ENCODE results near the gene GCHFR. TPM values are rescaled to one million over a fixed set of nuclear protein-coding genes. Genes with fewer than 3 reads are reported as not detected.

The GCHFR gene
- total RNA-seq, 1 experiment from 2014 or later: 5.6 TPM

- Mint-ChIP-seq H3K27me3 (ENCODE audit: unreplicated experiment) (no peaks in the 10 kb centered on the region), H3K27ac (ENCODE audit: unreplicated experiment) (no peak overlapping the region), H3K4me3 (ENCODE audit: low read depth, unreplicated experiment) (no peak overlapping the region), H3K4me1 (ENCODE audit: low read depth, unreplicated experiment) (no peaks in the 10 kb centered on the region), H3K9me3 (ENCODE audit: low read depth, unreplicated experiment) (no peaks in the 10 kb centered on the region), H3K36me3 (ENCODE audit: insufficient read depth, unreplicated experiment) (no peaks in the 10 kb centered on the region)
- no peak for DNase-seq
- BruUV-seq (replicated peaks): no TSS peak
- CTCF ChIA-PET: no interaction called here
- no peak for TF ChIP-seq CTCF (IDR thresholded peaks at IDR 0.05; ENCODE audit: unreplicated experiment)
- intact Hi-C loops (cut with micrococcal nuclease; ENCODE audit: unreplicated experiment): no loop called here
These were observed 49.0 kb downstream of the GCHFR start for GRCh38 chr15:40812721-40813425.

- Mint-ChIP-seq H3K4me3 (ENCODE audit: low read depth, unreplicated experiment) (no peak overlapping the region), H3K9me3 (ENCODE audit: low read depth, unreplicated experiment) (no peaks in the 10 kb centered on the region), H3K27ac (ENCODE audit: unreplicated experiment) (no peak overlapping the region), H3K4me1 (ENCODE audit: low read depth, unreplicated experiment) (no peaks in the 10 kb centered on the region), H3K27me3 (ENCODE audit: unreplicated experiment) (no peaks in the 10 kb centered on the region), H3K36me3 (ENCODE audit: insufficient read depth, unreplicated experiment) (no peaks in the 10 kb centered on the region)
- CTCF ChIA-PET: no interaction called here
- TF ChIP-seq CTCF (IDR thresholded peaks at IDR 0.05; ENCODE audit: unreplicated experiment): no peak
- BruUV-seq (replicated peaks): no TSS peak
- intact Hi-C loops (cut with micrococcal nuclease; ENCODE audit: unreplicated experiment): no loop called here
- DNase-seq: no peak
These were observed 51.3 kb downstream of the GCHFR start for GRCh38 chr15:40815042-40815698.

Other genes with a start within 250 kb of the GCHFR start
- 11.4 and 13.6 TPM in 2 replicates for gene CCDC32, start 199.0 kb upstream of the GCHFR start, total RNA-seq (2022)
- 8.5 and 9.2 TPM in 2 replicates for gene RPUSD2, start 194.8 kb upstream of the GCHFR start, total RNA-seq (2022)
- gene KNL1, start 169.8 kb upstream of the GCHFR start, total RNA-seq (2022): 11.0 and 19.0 TPM in 2 replicates
- gene RAD51, start 68.9 kb upstream of the GCHFR start, total RNA-seq (2022): 12.8 and 14.5 TPM in 2 replicates
- 23.5 and 25.5 TPM in 2 replicates for gene RMDN3, start 8.8 kb upstream of the GCHFR start, total RNA-seq (2022)
- 0.56 and 0.64 TPM in 2 replicates for gene C15orf62, start 5.9 kb downstream of the GCHFR start, total RNA-seq (2022)
- gene ZFYVE19, start 43.0 kb downstream of the GCHFR start, total RNA-seq (2022): 13.9 and 14.9 TPM in 2 replicates
- 15.2 and 17.4 TPM in 2 replicates for gene DNAJC17, start 43.4 kb downstream of the GCHFR start, total RNA-seq (2022)
- gene PPP1R14D, start 64.6 kb downstream of the GCHFR start, total RNA-seq (2022): 0.51 and 1.7 TPM in 2 replicates
- gene SPINT1, start 80.0 kb downstream of the GCHFR start, total RNA-seq (2022): 93.7 and 98.4 TPM in 2 replicates
- gene RHOV, start 110.2 kb downstream of the GCHFR start, total RNA-seq (2022): 4.2 and 4.9 TPM in 2 replicates
- gene VPS18, start 130.4 kb downstream of the GCHFR start, total RNA-seq (2022): 14.3 and 16.6 TPM in 2 replicates
- not detected in 2 replicates for gene DLL4, start 165.3 kb downstream of the GCHFR start, total RNA-seq (2022)
- 5.0 and 5.2 TPM in 2 replicates for gene CHAC1, start 189.4 kb downstream of the GCHFR start, total RNA-seq (2022)